Measurements from ENCODE around the gene RLF.

DNA sequence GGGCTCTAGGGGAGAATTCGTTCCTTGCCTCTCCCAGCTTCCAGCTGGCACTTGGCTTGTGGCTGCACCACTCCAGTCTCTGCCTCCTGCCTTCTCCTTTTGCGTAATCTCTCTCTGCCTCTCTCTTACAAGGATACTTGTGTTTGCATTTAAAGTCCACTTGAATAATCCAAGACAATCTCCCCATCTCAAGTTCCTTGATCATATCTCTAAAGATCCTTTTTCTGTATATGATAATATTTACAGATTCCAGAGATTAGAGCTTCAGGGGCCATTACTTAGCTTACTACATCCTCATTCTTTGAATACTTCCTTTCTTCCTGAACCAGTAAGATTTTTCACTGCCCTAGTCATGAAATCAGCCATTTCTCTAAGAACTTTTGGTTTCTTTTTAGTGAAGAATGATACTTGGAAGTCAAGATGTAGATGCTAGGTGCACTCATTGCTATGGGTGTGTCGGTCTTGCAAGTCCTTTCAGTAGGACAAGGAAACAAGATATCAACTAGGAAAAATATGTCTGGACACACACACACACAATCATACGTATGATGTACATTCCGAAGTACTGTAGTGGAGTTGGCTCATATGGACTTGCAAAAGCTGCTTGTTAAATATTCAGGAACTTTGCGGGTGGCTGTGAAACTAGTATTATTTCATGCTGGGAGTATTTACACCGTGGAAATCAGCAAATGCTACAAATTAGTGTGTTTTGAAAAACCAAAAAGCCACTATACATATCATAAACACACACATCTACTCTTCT, 20.8 kb upstream of the RLF start:
- TF ChIP-seq, protein P1, sequence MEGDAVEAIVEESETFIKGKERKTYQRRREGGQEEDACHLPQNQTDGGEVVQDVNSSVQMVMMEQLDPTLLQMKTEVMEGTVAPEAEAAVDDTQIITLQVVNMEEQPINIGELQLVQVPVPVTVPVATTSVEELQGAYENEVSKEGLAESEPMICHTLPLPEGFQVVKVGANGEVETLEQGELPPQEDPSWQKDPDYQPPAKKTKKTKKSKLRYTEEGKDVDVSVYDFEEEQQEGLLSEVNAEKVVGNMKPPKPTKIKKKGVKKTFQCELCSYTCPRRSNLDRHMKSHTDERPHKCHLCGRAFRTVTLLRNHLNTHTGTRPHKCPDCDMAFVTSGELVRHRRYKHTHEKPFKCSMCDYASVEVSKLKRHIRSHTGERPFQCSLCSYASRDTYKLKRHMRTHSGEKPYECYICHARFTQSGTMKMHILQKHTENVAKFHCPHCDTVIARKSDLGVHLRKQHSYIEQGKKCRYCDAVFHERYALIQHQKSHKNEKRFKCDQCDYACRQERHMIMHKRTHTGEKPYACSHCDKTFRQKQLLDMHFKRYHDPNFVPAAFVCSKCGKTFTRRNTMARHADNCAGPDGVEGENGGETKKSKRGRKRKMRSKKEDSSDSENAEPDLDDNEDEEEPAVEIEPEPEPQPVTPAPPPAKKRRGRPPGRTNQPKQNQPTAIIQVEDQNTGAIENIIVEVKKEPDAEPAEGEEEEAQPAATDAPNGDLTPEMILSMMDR (IDR thresholded peaks at IDR 0.05) = peak in 1 of 6 experiments; percentile 25
- TF ChIP-seq POLR2AphosphoS5 (IDR thresholded peaks at IDR 0.05) (no peak), POLR2A (IDR thresholded peaks at IDR 0.05) (no peak), EP300 (IDR thresholded peaks at IDR 0.05) (no peak)
